Measurements from ENCODE around the gene TSPAN11. TPM values are rescaled to one million over a fixed set of nuclear protein-coding genes. Genes with fewer than 3 reads are reported as not detected.

Gene TSPAN11
- total RNA-seq, 1 experiment from 2014 or later: 4.6 TPM

- Mint-ChIP-seq H3K27ac (no peak overlapping the region), H3K36me3 (no peaks in the 10 kb centered on the region), H3K4me1 (no peaks in the 10 kb centered on the region), H3K27me3 (ENCODE audit: low read depth) (peaks cover 4% of the 10 kb centered on the region; the same call in 1 of the 2 replicates), H3K4me3 (no peak overlapping the region), H3K9me3 (no peaks in the 10 kb centered on the region)
- TF ChIP-seq GRHL2 (CRISPR knock-in tag; IDR thresholded peaks at IDR 0.05; ENCODE audit: insufficient replicate concordance, severe bottlenecking) (no peak), ARID4B (CRISPR knock-in tag; IDR thresholded peaks at IDR 0.05; ENCODE audit: borderline replicate concordance) (no peak), E2F5 (CRISPR knock-in tag; IDR thresholded peaks at IDR 0.05) (no peak), ESRRA (CRISPR knock-in tag; IDR thresholded peaks at IDR 0.05; ENCODE audit: borderline replicate concordance) (no peak), ZNF671 (CRISPR knock-in tag; IDR thresholded peaks at IDR 0.05) (no peak), SP1 (CRISPR knock-in tag; conservative IDR thresholded peaks at IDR 0.05) (no peak), ELF4 (CRISPR knock-in tag; IDR thresholded peaks at IDR 0.05; ENCODE audit: low read depth) (no peak), RORB (CRISPR knock-in tag; IDR thresholded peaks at IDR 0.05) (no peak), STAT6 (CRISPR knock-in tag; conservative IDR thresholded peaks at IDR 0.05; ENCODE audit: low read depth) (no peak), ZNF263 (CRISPR knock-in tag; IDR thresholded peaks at IDR 0.05; ENCODE audit: low read depth) (no peak), SOX15 (CRISPR knock-in tag; IDR thresholded peaks at IDR 0.05) (no peak), HMGXB4 (CRISPR knock-in tag; IDR thresholded peaks at IDR 0.05) (no peak), NR2C2 (CRISPR knock-in tag; IDR thresholded peaks at IDR 0.05) (no peak), E2F1 (CRISPR knock-in tag; IDR thresholded peaks at IDR 0.05) (no peak), FOXP4 (CRISPR knock-in tag; IDR thresholded peaks at IDR 0.05) (no peak), ZMAT4 (CRISPR knock-in tag; IDR thresholded peaks at IDR 0.05) (no peak)
- no peak for DNase-seq (ENCODE audit: low spot score)
- POLR2A ChIA-PET: no interaction called here
- no peak for ATAC-seq
- CTCF ChIA-PET: no interaction called here
Measured at GRCh38 chr12:30902001-30902400, 24.5 kb upstream of the TSPAN11 start.
